Lower lobe of right lung (tissue), 2 donors: ENCODE data around the gene HSCB. TPM values are rescaled to one million over a fixed set of nuclear protein-coding genes. Genes with fewer than 3 reads are reported as not detected.

Experiments used
- ATAC-seq, 2 donors: fragments of 200-7000 bp; cut with Tn5 transposase; one replicate each; pipeline ENCODE4 v1.9.1; 2020 to 2022; ENCODE audit warnings: mild to moderate bottlenecking in 2 of 2, moderate library complexity in 2 of 2
- DNase-seq: peaks from one replicate; pipeline ENCODE4 v3.0.0-alpha.2; 2020
- H3K27ac ChIP-seq: fragments of 200-600 bp; one replicate; pipeline ENCODE4 v1.8.0; 2022
- H3K27me3 ChIP-seq: fragments of 200-600 bp; one replicate; pipeline ENCODE4 v1.8.0; 2022; ENCODE audit warnings: low read depth
- H3K36me3 ChIP-seq: fragments of 200-600 bp; one replicate; pipeline ENCODE4 v1.8.0; 2022; ENCODE audit warnings: mild to moderate bottlenecking
- H3K4me1 ChIP-seq: fragments of 200-600 bp; one replicate; pipeline ENCODE4 v1.8.0; 2022
- H3K4me3 ChIP-seq: fragments of 200-600 bp; one replicate; pipeline ENCODE4 v1.8.0; 2022; ENCODE audit warnings: mild to moderate bottlenecking
- H3K9me3 ChIP-seq: fragments of 200-600 bp; one replicate; pipeline ENCODE4 v1.8.0; 2022
- CTCF ChIP-seq: fragments of 200-600 bp; IDR thresholded peaks from one replicate; pipeline ENCODE4 v1.8.0; 2022; ENCODE audit warnings: antibody characterized with exemption, mild to moderate bottlenecking
- intact Hi-C: fragments of 100-400 bp; cut with DNase I; formaldehyde crosslinking; loops from one replicate; pipeline ENCODE4 v1.11.0; 2022
- total RNA-seq: library from RNA; stranded (reverse); fragmentation: NEBNext Ultra II Directional; extraction: Animal tissue kit (Norgen Biotek cat#: 25700); gene quantifications from one replicate; pipeline ENCODE4 v1.2.1, GENCODE V29; 2021
- donor health status: DM: no; HTN: yes; CAD: no; lungs with severe emphysema.

Gene HSCB
- total RNA-seq, 1 donor from 2014 or later = 13.4 TPM

GRCh38 chr22:28710576-28711191 lies 31.2 kb upstream of the HSCB start:
- no peaks in the 10 kb centered on the region for H3K27me3 ChIP-seq
- no peak for TF ChIP-seq CTCF
- no peak overlapping the region for H3K4me3 ChIP-seq
- ATAC-seq = peak in 1 of 2 donors; percentile 22
- H3K9me3 ChIP-seq = no peaks in the 10 kb centered on the region
- peaks cover 17% of the 10 kb centered on the region for H3K4me1 ChIP-seq
- DNase-seq = no peak
- H3K27ac ChIP-seq = peak overlapping the region; percentile 20
- H3K36me3 ChIP-seq = no peaks in the 10 kb centered on the region
- intact Hi-C loops = no loop called here

GRCh38 chr22:28711341-28711740 lies 30.5 kb upstream of the HSCB start:
- Histone ChIP-seq H3K36me3 (no peaks in the 10 kb centered on the region), H3K4me1 (peaks cover 17% of the 10 kb centered on the region), H3K27me3 (no peaks in the 10 kb centered on the region), H3K27ac (peak overlapping the region; percentile 20), H3K4me3 (no peak overlapping the region), H3K9me3 (no peaks in the 10 kb centered on the region)
- intact Hi-C loops = no loop called here
- TF ChIP-seq CTCF = no peak
- DNase-seq (no peak), ATAC-seq (no peak)

- ATAC-seq = peak; percentile 89
- no peaks in the 10 kb centered on the region for H3K27me3 ChIP-seq
- H3K4me1 ChIP-seq = peaks cover 17% of the 10 kb centered on the region
- no peak overlapping the region for H3K4me3 ChIP-seq
- H3K27ac ChIP-seq = peak overlapping the region; percentile 58
- intact Hi-C loops = no loop called here
- DNase-seq = no peak
- TF ChIP-seq CTCF = no peak
- H3K9me3 ChIP-seq = no peaks in the 10 kb centered on the region
- no peaks in the 10 kb centered on the region for H3K36me3 ChIP-seq
Measured at GRCh38 chr22:28711820-28712777, 29.7 kb upstream of the HSCB start.

GRCh38 chr22:28714043-28714628 lies 27.7 kb upstream of the HSCB start:
- Histone ChIP-seq H3K4me1 (peaks cover 17% of the 10 kb centered on the region), H3K4me3 (no peak overlapping the region), H3K9me3 (no peaks in the 10 kb centered on the region), H3K27me3 (no peaks in the 10 kb centered on the region), H3K36me3 (no peaks in the 10 kb centered on the region), H3K27ac (no peak overlapping the region)
- no peak for TF ChIP-seq CTCF
- no peak for DNase-seq
- no peak for ATAC-seq
- intact Hi-C loops = no loop called here

GRCh38 chr22:28715611-28716010 lies 26.2 kb upstream of the HSCB start:
- intact Hi-C loops = no loop called here
- no peak for TF ChIP-seq CTCF
- no peak for ATAC-seq

More at GRCh38 chr22:28715611-28716010, 26.2 kb upstream of the HSCB start:
- Histone ChIP-seq H3K27ac (no peak overlapping the region), H3K4me3 (no peak overlapping the region), H3K36me3 (no peaks in the 10 kb centered on the region), H3K9me3 (no peaks in the 10 kb centered on the region), H3K4me1 (peaks cover 7% of the 10 kb centered on the region), H3K27me3 (no peaks in the 10 kb centered on the region)
- DNase-seq = no peak
